K562 (cell line): ENCODE measurements around the gene EXOC4. TPM values are rescaled to one million over a fixed set of nuclear protein-coding genes. Genes with fewer than 3 reads are reported as not detected.

ENCODE experiments used
- ATAC-seq: fragments of 200-7000 bp; cut with Tn5 transposase; 3 replicates; pipeline ENCODE4 v1.9.1; 2020; ENCODE audit warnings: moderate library complexity
- BruUV-seq: library from RNA; stranded (reverse); fragments of 400-500 nt; replicated peaks from 2 replicates; lab custom pipeline; 2021; lab: Mats Ljungman, UMichigan
- CTCF ChIA-PET: fragments of 300-600 bp; formaldehyde crosslinking; extraction: SDS; loops from one replicate; lab custom pipeline; 2021; ENCODE audit warnings: low intra/inter-chr PET ratio; lab: Yijun Ruan, JAX
- POLR2A ChIA-PET: fragments of 300-600, 350-650 bp; sonication (Branson Sonifier 250); formaldehyde crosslinking; extraction: SDS; loops from one replicate; lab custom pipeline; 2021; ENCODE audit warnings: antibody characterized with exemption, inconsistent platforms; lab: Yijun Ruan, JAX
- DNase-seq, 4 experiments: peaks; one replicate each; pipeline versions ENCODE4 v3.0.0 to v3.0.0-alpha.2; 2011 to 2018; ENCODE audit warnings: low spot score in 3 of 4, mixed read lengths in 3 of 4; ENCODE audit errors: extremely low read depth in 1 of 4
- FAIRE-seq: peaks from 2 replicates; lab custom pipeline; 2011; peaks lifted over from hg19 to GRCh38; lab: Jason Lieb, UNC
- H2AFZ ChIP-seq: 2 replicates; pipeline ENCODE4 v1.6.0; 2011; ENCODE audit warnings: low read depth, low read length, control low read depth, inconsistent platforms
- H3K27ac ChIP-seq: fragments of 200-600 bp; 3 replicates; pipeline ENCODE4 v1.8.0; 2011; ENCODE audit warnings: low read depth, mild to moderate bottlenecking, control low read depth, inconsistent platforms, low read length, moderate library complexity, mixed read lengths; ENCODE audit errors: extremely low read depth
- H3K27me3 ChIP-seq, 2 experiments: fragments of 300-600 bp in 1 of 2; 2 replicates in 1 of 2; 3 replicates in 1 of 2; pipeline versions ENCODE4 v1.6.0 to v1.8.0; 2011; ENCODE audit warnings: inconsistent platforms in 2 of 2, low read length in 2 of 2, mild to moderate bottlenecking in 1 of 2, mixed read lengths in 1 of 2, moderate library complexity in 1 of 2; ENCODE audit not compliant: control insufficient read depth in 2 of 2, insufficient read depth in 2 of 2
- H3K36me3 ChIP-seq: fragments of 300-600 bp; 3 replicates; pipeline ENCODE4 v1.8.0; 2011; ENCODE audit warnings: mild to moderate bottlenecking, low read length, inconsistent platforms; ENCODE audit not compliant: control insufficient read depth, insufficient read depth
- H3K4me1 ChIP-seq, 2 experiments: fragments of 200-600 bp in 1 of 2; replicated peaks in 1 of 2; 2 replicates in 1 of 2; 3 replicates in 1 of 2; pipeline versions ENCODE4 v1.5.1 to v1.8.0; 2011; ENCODE audit warnings: inconsistent platforms in 2 of 2, low read length in 2 of 2, mild to moderate bottlenecking in 1 of 2, mixed read lengths in 1 of 2, moderate library complexity in 1 of 2; ENCODE audit not compliant: control insufficient read depth in 2 of 2, insufficient read depth in 2 of 2
- H3K4me2 ChIP-seq: 2 replicates; pipeline ENCODE4 v1.6.1; 2011; ENCODE audit warnings: low read length, control low read depth, inconsistent platforms, mixed read lengths; ENCODE audit not compliant: insufficient read depth
- H3K4me3 ChIP-seq: fragments of 200-600 bp; sonication (generic), shearing (Covaris generic); 2 replicates; pipeline ENCODE4 v1.5.1; 2016; ENCODE audit warnings: control low read depth, inconsistent platforms
- H3K79me2 ChIP-seq: fragments of 200-600 bp; 3 replicates; pipeline ENCODE4 v1.8.0; 2011; ENCODE audit warnings: low read length, inconsistent platforms; ENCODE audit not compliant: control insufficient read depth, insufficient read depth
- H3K9ac ChIP-seq, 2 experiments: 2 replicates each; pipeline versions ENCODE4 v1.6.0 to v1.6.1; 2011; ENCODE audit warnings: low read depth in 2 of 2, low read length in 2 of 2, control low read depth in 1 of 2, inconsistent platforms in 1 of 2, mild to moderate bottlenecking in 1 of 2, mixed read lengths in 1 of 2; ENCODE audit not compliant: insufficient read depth in 1 of 2
- H3K9me1 ChIP-seq: one replicate; pipeline ENCODE4 v1.6.0; 2011; ENCODE audit warnings: inconsistent platforms, mild to moderate bottlenecking, low read length, moderate library complexity; ENCODE audit not compliant: control insufficient read depth, insufficient read depth
- H3K9me3 ChIP-seq: replicated peaks from 2 replicates; pipeline ENCODE4 v1.5.1; 2011; ENCODE audit warnings: low read depth, low read length, inconsistent platforms; ENCODE audit not compliant: control insufficient read depth, insufficient read depth
- H4K20me1 ChIP-seq: replicated peaks from 2 replicates; pipeline ENCODE4 v1.6.1; 2011; ENCODE audit warnings: low read length, inconsistent platforms, mixed read lengths; ENCODE audit not compliant: control insufficient read depth, insufficient read depth
- ARNT ChIP-seq, 2 experiments: fragments of 450-650 bp; IDR thresholded peaks; 2 replicates each; pipeline ENCODE4 v1.6.1; 2016; ENCODE audit warnings: mild to moderate bottlenecking in 1 of 2
- BCOR ChIP-seq: fragments of 450-650 bp; IDR thresholded peaks from 2 replicates; pipeline ENCODE4 v1.6.1; 2016
- FOXM1 ChIP-seq, 2 experiments: fragments of 450-650 bp in 1 of 2; sonication (generic) in 1 of 2; formaldehyde crosslinking in 1 of 2; IDR thresholded peaks; 2 replicates each; pipeline versions ENCODE4 v1.6.1 to v1.9.0; 2017 to 2022; ENCODE audit warnings: low read depth in 2 of 2, mild to moderate bottlenecking in 2 of 2, missing genetic modification reagents in 1 of 2, moderate library complexity in 1 of 2
- GMEB1 ChIP-seq: fragments of 250-450 bp; sonication (Bioruptor Pico); IDR thresholded peaks from 2 replicates; pipeline ENCODE4 v1.4.0; 2020; ENCODE audit warnings: mild to moderate bottlenecking
- GTF2A2 ChIP-seq: IDR thresholded peaks from 2 replicates; pipeline ENCODE4 v1.6.1; 2016; ENCODE audit warnings: mild to moderate bottlenecking, missing genetic modification characterization, missing compliant biosample characterization
- GTF3C2 ChIP-seq: IDR thresholded peaks from 3 replicates; pipeline ENCODE4 v1.6.1; 2011; ENCODE audit warnings: borderline replicate concordance, mild to moderate bottlenecking, moderate library complexity; ENCODE audit not compliant: insufficient read length; ENCODE audit errors: extremely low read depth
- MXI1 ChIP-seq: IDR thresholded peaks from 2 replicates; pipeline ENCODE4 v1.6.1; 2011; ENCODE audit warnings: low read depth, mild to moderate bottlenecking, improper control_type of control experiment, low read length
- NCOA6 ChIP-seq: fragments of 450-650 bp; IDR thresholded peaks from 2 replicates; pipeline ENCODE4 v1.6.1; 2017; ENCODE audit warnings: mild to moderate bottlenecking
- PTRF ChIP-seq: fragments of 450-650 bp; IDR thresholded peaks from 2 replicates; pipeline ENCODE4 v1.6.1; 2016; ENCODE audit warnings: mild to moderate bottlenecking, missing genetic modification characterization, missing compliant biosample characterization
- RFX5 ChIP-seq: IDR thresholded peaks from 2 replicates; pipeline ENCODE4 v1.6.1; 2011; ENCODE audit warnings: low read depth, mild to moderate bottlenecking, improper control_type of control experiment, low read length
- SMAD3 ChIP-seq: fragments of 450-650 bp; formaldehyde crosslinking; conservative IDR thresholded peaks from 2 replicates; pipeline ENCODE4 v1.4.0; 2020; ENCODE audit warnings: mild to moderate bottlenecking
- THAP7 ChIP-seq: fragments of 250-450 bp; sonication (Bioruptor Pico); IDR thresholded peaks from 2 replicates; pipeline ENCODE4 v1.5.0; 2021
- UBTF ChIP-seq, 2 experiments: IDR thresholded peaks; 2 replicates each; pipeline ENCODE4 v1.6.1; 2012; ENCODE audit warnings: improper control_type of control experiment in 2 of 2, low read depth in 2 of 2, low read length in 2 of 2, borderline replicate concordance in 1 of 2
- ZNF165 ChIP-seq: fragments of 250-450 bp; sonication (Bioruptor Pico); IDR thresholded peaks from 2 replicates; pipeline ENCODE4 v1.4.0; 2020; ENCODE audit warnings: borderline replicate concordance
- ZNF316 ChIP-seq: fragments of 450-650 bp; IDR thresholded peaks from 2 replicates; pipeline ENCODE4 v1.6.1; 2016
- in situ Hi-C: fragments of 300-500 bp; cut with MboI; formaldehyde crosslinking; loops from 4 replicates; pipeline ENCODE4 v1.15.0; 2018; ENCODE audit warnings: inconsistent platforms, mixed read lengths
- intact Hi-C: fragments of 100-400 bp; cut with micrococcal nuclease; formaldehyde crosslinking; loops from 2 replicates; pipeline ENCODE4 v1.14.2; 2022
- polyA plus RNA-seq, 8 experiments: library from polyadenylated mRNA; depleted of rRNA in 4 of 8; stranded (reverse) in 5 of 8; unstranded in 3 of 8; fragments of >200 nt; fragmentation: Nextera tagmentation in 2 of 8; fragmentation: Illumina TruSeq in 1 of 8; extraction: Ambion mirVana in 2 of 8; extraction: Trizol in 1 of 8; gene quantifications; 2 replicates each; pipeline versions ENCODE4 v1.2.1 to v1.2.3, GENCODE V29; 2011 to 2014; ENCODE audit warnings: inconsistent platforms in 1 of 8, missing spikeins in 1 of 8
- total RNA-seq, 7 experiments: library from RNA; depleted of rRNA in 6 of 7; stranded (reverse); fragments of >200 nt in 6 of 7; fragmentation: Illumina TruSeq in 2 of 7; extraction: Trizol in 2 of 7; gene quantifications; 2 replicates each; pipeline versions ENCODE4 v1.2.1 to v1.2.3, GENCODE V29; 2011 to 2021; ENCODE audit warnings: low replicate concordance in 1 of 7

EXOC4 gene
- total and polyA plus RNA-seq, 9 of the 15 experiments (the other 6 are each of a cell fraction or from before 2014, with no cell fraction given), result 18.5 to 73.1 (median 46.6) TPM

- TF ChIP-seq GMEB1 (no peak), RFX5 (no peak), UBTF (IDR thresholded peaks at IDR 0.05; ENCODE audit: borderline replicate concordance in 1 of 2, low read depth in 2 of 2, low read length in 2 of 2) (no peak), SMAD3 (CRISPR knock-in tag) (no peak), MXI1 (no peak)
Measured at GRCh38 chr7:133461421-133461820, 208.5 kb downstream of the EXOC4 start (continued).

- no peaks in the 10 kb centered on the region for H3K9me1 ChIP-seq
- H4K20me1 ChIP-seq, result no peaks in the 10 kb centered on the region; the same call in 1 of the 2 replicates
- peaks cover 9% of the 10 kb centered on the region for H3K36me3 ChIP-seq
- ChIA-PET CTCF (no interaction called here), POLR2A (no interaction called here)
- H3K27ac ChIP-seq, result no peak overlapping the region
- no peak overlapping the region for H3K9ac ChIP-seq
- intact Hi-C loops, result no loop called here
- no peak for ATAC-seq
- H3K4me3 ChIP-seq, result no peak overlapping the region
- no peaks in the 10 kb centered on the region for H3K27me3 ChIP-seq
- no peak overlapping the region for H2AFZ ChIP-seq
- in situ Hi-C loops, result no loop called here
- no TSS peak for BruUV-seq
- no peak for DNase-seq
- no peaks in the 10 kb centered on the region for H3K79me2 ChIP-seq
- no peaks in the 10 kb centered on the region for H3K9me3 ChIP-seq
- no peak overlapping the region for H3K4me2 ChIP-seq
- H3K4me1 ChIP-seq, result no peaks in the 10 kb centered on the region
- no peak for FAIRE-seq
- TF ChIP-seq ARNT (IDR thresholded peaks at IDR 0.05) (no peak), GTF3C2 (no peak), NCOA6 (no peak), THAP7 (CRISPR knock-in tag) (no peak), GTF2A2 (tag) (no peak), PTRF (no peak), BCOR (no peak), ZNF165 (CRISPR knock-in tag) (no peak), ZNF316 (no peak), FOXM1 (IDR thresholded peaks at IDR 0.05; ENCODE audit: low read depth) (no peak), FOXM1 (CRISPR knock-in tag; IDR thresholded peaks at IDR 0.05; ENCODE audit: low read depth) (no peak)
Measured at GRCh38 chr7:133475655-133476054, 222.8 kb downstream of the EXOC4 start.
